SK-N-SH treated with all-trans-retinoic acid at 6 μM for 48 hours (cell line): Measurements from ENCODE around the gene CDH4.

Experiments
- ATAC-seq: fragments of 200-7000 bp; cut with Tn5 transposase; 3 replicates; pipeline ENCODE4 v1.9.1; 2020; ENCODE audit warnings: mild to moderate bottlenecking, moderate library complexity
- ARNTL ChIP-seq: fragments of 450-650 bp; formaldehyde crosslinking; IDR thresholded peaks from 2 replicates; pipeline ENCODE4 v1.5.0; 2020; ENCODE audit warnings: low read depth, mild to moderate bottlenecking, moderate library complexity, borderline replicate concordance
- BACH2 ChIP-seq: fragments of 250-450 bp; sonication (Bioruptor Pico); IDR thresholded peaks from 2 replicates; pipeline ENCODE4 v1.9.0; 2021; ENCODE audit warnings: mild to moderate bottlenecking, borderline replicate concordance
- CREB5 ChIP-seq: fragments of 250-450 bp; sonication (Bioruptor Pico); IDR thresholded peaks from 2 replicates; pipeline ENCODE4 v1.5.1; 2020; ENCODE audit warnings: low read depth, mild to moderate bottlenecking, moderate library complexity
- CSDC2 ChIP-seq: fragments of 250-450 bp; sonication (Bioruptor Pico); IDR thresholded peaks from 2 replicates; pipeline ENCODE4 v1.5.0; 2020; ENCODE audit warnings: mild to moderate bottlenecking, moderate library complexity
- ESRRG ChIP-seq: fragments of 250-450 bp; sonication (Bioruptor Pico); IDR thresholded peaks from 2 replicates; pipeline ENCODE4 v1.6.1; 2021; ENCODE audit warnings: mild to moderate bottlenecking
- GLIS3 ChIP-seq: fragments of 250-450 bp; sonication (Bioruptor Pico); IDR thresholded peaks from 2 replicates; pipeline ENCODE4 v1.5.0; 2020; ENCODE audit warnings: mild to moderate bottlenecking, moderate library complexity
- ISL1 ChIP-seq: fragments of 250-450 bp; sonication (Bioruptor Pico); IDR thresholded peaks from 2 replicates; pipeline ENCODE4 v2.1.2; 2022; ENCODE audit warnings: mild to moderate bottlenecking, moderate library complexity
- OSR1 ChIP-seq: fragments of 250-450 bp; sonication (Bioruptor Pico); IDR thresholded peaks from 2 replicates; pipeline ENCODE4 v1.8.0; 2022; ENCODE audit warnings: moderate library complexity, mild to moderate bottlenecking, inconsistent platforms
- PPARA ChIP-seq: fragments of 250-450 bp; sonication (Bioruptor Pico); IDR thresholded peaks from 2 replicates; pipeline ENCODE4 v1.5.0; 2020; ENCODE audit warnings: mild to moderate bottlenecking, borderline replicate concordance
- RARB ChIP-seq: fragments of 250-450 bp; sonication (Bioruptor Pico); IDR thresholded peaks from 2 replicates; pipeline ENCODE4 v1.8.0; 2021; ENCODE audit warnings: mild to moderate bottlenecking, moderate library complexity
- SNAI2 ChIP-seq: fragments of 250-450 bp; sonication (Bioruptor Pico); IDR thresholded peaks from 2 replicates; pipeline ENCODE4 v1.5.0; 2020; ENCODE audit warnings: mild to moderate bottlenecking, moderate library complexity
- TCF4 ChIP-seq: fragments of 250-450 bp; sonication (Bioruptor Pico); IDR thresholded peaks from 2 replicates; pipeline ENCODE4 v1.8.0; 2021; ENCODE audit warnings: mild to moderate bottlenecking, moderate library complexity, borderline replicate concordance
- TOX ChIP-seq: fragments of 250-450 bp; sonication (Bioruptor Pico); IDR thresholded peaks from 2 replicates; pipeline ENCODE4 v1.8.0; 2021; ENCODE audit warnings: mild to moderate bottlenecking, moderate library complexity, borderline replicate concordance
- ZC3H10 ChIP-seq: fragments of 250-450 bp; sonication (Bioruptor Pico); IDR thresholded peaks from 2 replicates; pipeline ENCODE4 v1.5.1; 2021; ENCODE audit warnings: mild to moderate bottlenecking, moderate library complexity
- ZFP3 ChIP-seq: fragments of 250-450 bp; sonication (Bioruptor Pico); IDR thresholded peaks from 2 replicates; pipeline ENCODE4 v1.5.0; 2020; ENCODE audit warnings: mild to moderate bottlenecking, moderate library complexity
- ZFP30 ChIP-seq: fragments of 450-650 bp; formaldehyde crosslinking; IDR thresholded peaks from 2 replicates; pipeline ENCODE4 v1.5.0; 2022; ENCODE audit warnings: mild to moderate bottlenecking, moderate library complexity
- ZNF565 ChIP-seq: fragments of 450-650 bp; formaldehyde crosslinking; conservative IDR thresholded peaks from 2 replicates; pipeline ENCODE4 v1.5.0; 2020; ENCODE audit warnings: low read depth, mild to moderate bottlenecking, moderate library complexity
- ZNF70 ChIP-seq: fragments of 450-650 bp; formaldehyde crosslinking; IDR thresholded peaks from 2 replicates; pipeline ENCODE4 v1.5.0; 2020; ENCODE audit warnings: mild to moderate bottlenecking, moderate library complexity
- ZNF8 ChIP-seq: fragments of 450-650 bp; formaldehyde crosslinking; IDR thresholded peaks from 2 replicates; pipeline ENCODE4 v1.5.0; 2020; ENCODE audit warnings: mild to moderate bottlenecking, moderate library complexity
- TF ChIP-seq, protein P1 (sequence below): fragments of 250-450 bp; sonication (Bioruptor Pico); IDR thresholded peaks from 2 replicates; pipeline ENCODE4 v1.8.0; 2021; ENCODE audit warnings: low read depth, mild to moderate bottlenecking, moderate library complexity, borderline replicate concordance
- TF ChIP-seq, protein P2 (sequence below): fragments of 250-450 bp; sonication (Bioruptor Pico); IDR thresholded peaks from 2 replicates; pipeline ENCODE4 v1.5.1; 2021; ENCODE audit warnings: mild to moderate bottlenecking, moderate library complexity
- TF ChIP-seq, protein P3 (sequence below): fragments of 250-450 bp; sonication (Bioruptor Pico); IDR thresholded peaks from 2 replicates; pipeline ENCODE4 v1.5.0; 2020; ENCODE audit warnings: mild to moderate bottlenecking, moderate library complexity
- TF ChIP-seq, protein P4 (sequence below): fragments of 250-450 bp; sonication (Bioruptor Pico); IDR thresholded peaks from 2 replicates; pipeline ENCODE4 v1.8.0; 2020; ENCODE audit warnings: mild to moderate bottlenecking, moderate library complexity, borderline replicate concordance

Gene CDH4

GRCh38 chr20:61850926-61851900 lies 599.2 kb downstream of the CDH4 start:
- no peak for ATAC-seq
- TF ChIP-seq ISL1 (CRISPR knock-in tag) (no peak), PPARA (no peak), CSDC2 (CRISPR knock-in tag) (no peak), BACH2 (CRISPR knock-in tag) (no peak), ZNF565 (CRISPR knock-in tag) (no peak), ZC3H10 (CRISPR knock-in tag) (no peak), SNAI2 (no peak), CREB5 (CRISPR knock-in tag) (no peak), ZFP3 (CRISPR knock-in tag) (no peak), RARB (CRISPR knock-in tag) (no peak), TOX (CRISPR knock-in tag) (no peak), OSR1 (CRISPR knock-in tag) (no peak), ZFP30 (CRISPR knock-in tag) (no peak), TCF4 (CRISPR knock-in tag) (no peak), ESRRG (no peak), ARNTL (CRISPR knock-in tag) (no peak)
- TF ChIP-seq, protein P1, sequence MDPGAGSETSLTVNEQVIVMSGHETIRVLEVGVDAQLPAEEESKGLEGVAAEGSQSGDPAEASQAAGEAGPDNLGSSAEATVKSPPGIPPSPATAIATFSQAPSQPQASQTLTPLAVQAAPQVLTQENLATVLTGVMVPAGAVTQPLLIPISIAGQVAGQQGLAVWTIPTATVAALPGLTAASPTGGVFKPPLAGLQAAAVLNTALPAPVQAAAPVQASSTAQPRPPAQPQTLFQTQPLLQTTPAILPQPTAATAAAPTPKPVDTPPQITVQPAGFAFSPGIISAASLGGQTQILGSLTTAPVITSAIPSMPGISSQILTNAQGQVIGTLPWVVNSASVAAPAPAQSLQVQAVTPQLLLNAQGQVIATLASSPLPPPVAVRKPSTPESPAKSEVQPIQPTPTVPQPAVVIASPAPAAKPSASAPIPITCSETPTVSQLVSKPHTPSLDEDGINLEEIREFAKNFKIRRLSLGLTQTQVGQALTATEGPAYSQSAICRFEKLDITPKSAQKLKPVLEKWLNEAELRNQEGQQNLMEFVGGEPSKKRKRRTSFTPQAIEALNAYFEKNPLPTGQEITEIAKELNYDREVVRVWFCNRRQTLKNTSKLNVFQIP (CRISPR knock-in tag), result no peak
- TF ChIP-seq, protein P2, sequence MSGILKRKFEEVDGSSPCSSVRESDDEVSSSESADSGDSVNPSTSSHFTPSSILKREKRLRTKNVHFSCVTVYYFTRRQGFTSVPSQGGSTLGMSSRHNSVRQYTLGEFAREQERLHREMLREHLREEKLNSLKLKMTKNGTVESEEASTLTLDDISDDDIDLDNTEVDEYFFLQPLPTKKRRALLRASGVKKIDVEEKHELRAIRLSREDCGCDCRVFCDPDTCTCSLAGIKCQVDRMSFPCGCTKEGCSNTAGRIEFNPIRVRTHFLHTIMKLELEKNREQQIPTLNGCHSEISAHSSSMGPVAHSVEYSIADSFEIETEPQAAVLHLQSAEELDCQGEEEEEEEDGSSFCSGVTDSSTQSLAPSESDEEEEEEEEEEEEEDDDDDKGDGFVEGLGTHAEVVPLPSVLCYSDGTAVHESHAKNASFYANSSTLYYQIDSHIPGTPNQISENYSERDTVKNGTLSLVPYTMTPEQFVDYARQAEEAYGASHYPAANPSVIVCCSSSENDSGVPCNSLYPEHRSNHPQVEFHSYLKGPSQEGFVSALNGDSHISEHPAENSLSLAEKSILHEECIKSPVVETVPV (CRISPR knock-in tag), result no peak
- TF ChIP-seq, protein P3, sequence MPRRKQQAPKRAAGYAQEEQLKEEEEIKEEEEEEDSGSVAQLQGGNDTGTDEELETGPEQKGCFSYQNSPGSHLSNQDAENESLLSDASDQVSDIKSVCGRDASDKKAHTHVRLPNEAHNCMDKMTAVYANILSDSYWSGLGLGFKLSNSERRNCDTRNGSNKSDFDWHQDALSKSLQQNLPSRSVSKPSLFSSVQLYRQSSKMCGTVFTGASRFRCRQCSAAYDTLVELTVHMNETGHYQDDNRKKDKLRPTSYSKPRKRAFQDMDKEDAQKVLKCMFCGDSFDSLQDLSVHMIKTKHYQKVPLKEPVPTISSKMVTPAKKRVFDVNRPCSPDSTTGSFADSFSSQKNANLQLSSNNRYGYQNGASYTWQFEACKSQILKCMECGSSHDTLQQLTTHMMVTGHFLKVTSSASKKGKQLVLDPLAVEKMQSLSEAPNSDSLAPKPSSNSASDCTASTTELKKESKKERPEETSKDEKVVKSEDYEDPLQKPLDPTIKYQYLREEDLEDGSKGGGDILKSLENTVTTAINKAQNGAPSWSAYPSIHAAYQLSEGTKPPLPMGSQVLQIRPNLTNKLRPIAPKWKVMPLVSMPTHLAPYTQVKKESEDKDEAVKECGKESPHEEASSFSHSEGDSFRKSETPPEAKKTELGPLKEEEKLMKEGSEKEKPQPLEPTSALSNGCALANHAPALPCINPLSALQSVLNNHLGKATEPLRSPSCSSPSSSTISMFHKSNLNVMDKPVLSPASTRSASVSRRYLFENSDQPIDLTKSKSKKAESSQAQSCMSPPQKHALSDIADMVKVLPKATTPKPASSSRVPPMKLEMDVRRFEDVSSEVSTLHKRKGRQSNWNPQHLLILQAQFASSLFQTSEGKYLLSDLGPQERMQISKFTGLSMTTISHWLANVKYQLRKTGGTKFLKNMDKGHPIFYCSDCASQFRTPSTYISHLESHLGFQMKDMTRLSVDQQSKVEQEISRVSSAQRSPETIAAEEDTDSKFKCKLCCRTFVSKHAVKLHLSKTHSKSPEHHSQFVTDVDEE, result no peak
- TF ChIP-seq, protein P4, sequence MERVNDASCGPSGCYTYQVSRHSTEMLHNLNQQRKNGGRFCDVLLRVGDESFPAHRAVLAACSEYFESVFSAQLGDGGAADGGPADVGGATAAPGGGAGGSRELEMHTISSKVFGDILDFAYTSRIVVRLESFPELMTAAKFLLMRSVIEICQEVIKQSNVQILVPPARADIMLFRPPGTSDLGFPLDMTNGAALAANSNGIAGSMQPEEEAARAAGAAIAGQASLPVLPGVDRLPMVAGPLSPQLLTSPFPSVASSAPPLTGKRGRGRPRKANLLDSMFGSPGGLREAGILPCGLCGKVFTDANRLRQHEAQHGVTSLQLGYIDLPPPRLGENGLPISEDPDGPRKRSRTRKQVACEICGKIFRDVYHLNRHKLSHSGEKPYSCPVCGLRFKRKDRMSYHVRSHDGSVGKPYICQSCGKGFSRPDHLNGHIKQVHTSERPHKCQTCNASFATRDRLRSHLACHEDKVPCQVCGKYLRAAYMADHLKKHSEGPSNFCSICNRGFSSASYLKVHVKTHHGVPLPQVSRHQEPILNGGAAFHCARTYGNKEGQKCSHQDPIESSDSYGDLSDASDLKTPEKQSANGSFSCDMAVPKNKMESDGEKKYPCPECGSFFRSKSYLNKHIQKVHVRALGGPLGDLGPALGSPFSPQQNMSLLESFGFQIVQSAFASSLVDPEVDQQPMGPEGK (CRISPR knock-in tag), result no peak

- no peak for ATAC-seq
- TF ChIP-seq ZNF8 (CRISPR knock-in tag) (no peak), ZC3H10 (CRISPR knock-in tag) (no peak), ZFP30 (CRISPR knock-in tag) (no peak), ESRRG (no peak), ZFP3 (CRISPR knock-in tag) (no peak), RARB (CRISPR knock-in tag) (no peak), PPARA (no peak), ZNF565 (CRISPR knock-in tag) (no peak), CSDC2 (CRISPR knock-in tag) (no peak), TOX (CRISPR knock-in tag) (no peak), ZNF70 (CRISPR knock-in tag) (no peak), OSR1 (CRISPR knock-in tag) (no peak), GLIS3 (CRISPR knock-in tag) (no peak)
- TF ChIP-seq, protein P4 (CRISPR knock-in tag), result no peak
- TF ChIP-seq, protein P2 (CRISPR knock-in tag), result no peak
Measured at GRCh38 chr20:61852268-61853072, 600.4 kb downstream of the CDH4 start.
